Tibial nerve (tissue), 4 donors: ENCODE results near the gene RPS18.

Experiments
- EP300 ChIP-seq, 2 donors: sonication (generic); formaldehyde crosslinking; IDR thresholded peaks; one replicate each; pipeline ENCODE4 v1.6.1; 2017; ENCODE audit warnings: antibody characterized with exemption in 2 of 2, mild to moderate bottlenecking in 1 of 2
- POLR2A ChIP-seq, 2 donors: fragments of 450-650 bp; IDR thresholded peaks; one replicate each; pipeline ENCODE4 v1.6.1; 2017; ENCODE audit warnings: antibody characterized with exemption in 2 of 2, mild to moderate bottlenecking in 2 of 2, moderate library complexity in 2 of 2
- TF ChIP-seq, protein P1 (sequence below), 5 experiments: fragments of 200-600 bp in 3 of 5; fragments of 450-650 bp in 2 of 5; sonication (generic) in 3 of 5; IDR thresholded peaks; one replicate each; pipeline ENCODE4 v1.5.1; 2016 to 2019; ENCODE audit warnings: antibody characterized with exemption in 5 of 5, mild to moderate bottlenecking in 3 of 5, moderate library complexity in 2 of 5

DNA sequence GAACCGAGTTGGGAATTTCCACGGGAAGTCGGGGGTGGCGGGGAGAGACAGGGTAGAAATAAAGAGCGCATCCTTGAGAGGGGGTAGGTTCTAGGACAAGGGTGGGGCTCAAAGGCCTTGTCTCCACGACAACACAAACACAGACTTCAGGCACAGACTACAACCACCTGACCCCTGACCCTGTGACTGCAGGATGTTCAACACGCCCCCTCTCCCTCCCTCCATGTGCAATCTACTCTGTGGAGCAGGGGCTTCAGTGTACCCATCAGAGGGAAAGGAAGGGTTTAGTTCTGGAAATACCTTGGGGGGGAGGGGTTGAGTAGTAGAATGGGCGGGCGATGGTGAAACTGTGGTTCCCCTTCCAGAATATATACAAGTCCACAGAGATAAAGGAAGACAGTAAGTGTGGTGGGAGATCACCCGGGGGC, 42.7 kb downstream of the RPS18 start:
- TF ChIP-seq, protein P1, sequence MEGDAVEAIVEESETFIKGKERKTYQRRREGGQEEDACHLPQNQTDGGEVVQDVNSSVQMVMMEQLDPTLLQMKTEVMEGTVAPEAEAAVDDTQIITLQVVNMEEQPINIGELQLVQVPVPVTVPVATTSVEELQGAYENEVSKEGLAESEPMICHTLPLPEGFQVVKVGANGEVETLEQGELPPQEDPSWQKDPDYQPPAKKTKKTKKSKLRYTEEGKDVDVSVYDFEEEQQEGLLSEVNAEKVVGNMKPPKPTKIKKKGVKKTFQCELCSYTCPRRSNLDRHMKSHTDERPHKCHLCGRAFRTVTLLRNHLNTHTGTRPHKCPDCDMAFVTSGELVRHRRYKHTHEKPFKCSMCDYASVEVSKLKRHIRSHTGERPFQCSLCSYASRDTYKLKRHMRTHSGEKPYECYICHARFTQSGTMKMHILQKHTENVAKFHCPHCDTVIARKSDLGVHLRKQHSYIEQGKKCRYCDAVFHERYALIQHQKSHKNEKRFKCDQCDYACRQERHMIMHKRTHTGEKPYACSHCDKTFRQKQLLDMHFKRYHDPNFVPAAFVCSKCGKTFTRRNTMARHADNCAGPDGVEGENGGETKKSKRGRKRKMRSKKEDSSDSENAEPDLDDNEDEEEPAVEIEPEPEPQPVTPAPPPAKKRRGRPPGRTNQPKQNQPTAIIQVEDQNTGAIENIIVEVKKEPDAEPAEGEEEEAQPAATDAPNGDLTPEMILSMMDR (IDR thresholded peaks at IDR 0.05): no peak
- TF ChIP-seq EP300 (IDR thresholded peaks at IDR 0.05) (no peak), POLR2A (IDR thresholded peaks at IDR 0.05) (no peak)
